Measurements from ENCODE around the gene AMDHD2. TPM values are rescaled to one million over a fixed set of nuclear protein-coding genes. Genes with fewer than 3 reads are reported as not detected.

Gene AMDHD2
- total and polyA plus RNA-seq, 2 of the 13 experiments (the other 11 are each of a cell fraction or from before 2014, with no cell fraction given), result 33.5 to 39.1 TPM

GRCh38 chr16:2471653-2472487 is 48.3 kb upstream of the AMDHD2 start (continued):
- TF ChIP-seq SP2 (CRISPR knock-in tag; IDR thresholded peaks at IDR 0.05) (peak; percentile 45; the same call in 1 of the 2 replicates), RORA (CRISPR knock-in tag; IDR thresholded peaks at IDR 0.05) (no peak), TFDP1 (CRISPR knock-in tag; IDR thresholded peaks at IDR 0.05; ENCODE audit: borderline replicate concordance) (peak; percentile 72; the same call in 1 of the 2 replicates), ZSCAN22 (CRISPR knock-in tag; IDR thresholded peaks at IDR 0.05) (peak; percentile 99), HNF4G (IDR thresholded peaks at IDR 0.05; ENCODE audit: borderline replicate concordance, low read depth, low read length) (no peak), HNF4G (CRISPR knock-in tag; IDR thresholded peaks at IDR 0.05; ENCODE audit: borderline replicate concordance, low read depth) (peak; percentile 23; the same call in 1 of the 2 replicates), HOXA3 (CRISPR knock-in tag; IDR thresholded peaks at IDR 0.05) (peak; percentile 55; the same call in 1 of the 2 replicates), ZMYM2 (CRISPR knock-in tag; IDR thresholded peaks at IDR 0.05) (no peak), HDAC2 (CRISPR knock-in tag; IDR thresholded peaks at IDR 0.05) (peak; percentile 31; the same call in 1 of the 2 replicates), TEAD3 (CRISPR knock-in tag; optimal IDR thresholded peaks at IDR 0.05; ENCODE audit: borderline replicate concordance) (peak; percentile 66), TFE3 (CRISPR knock-in tag; IDR thresholded peaks at IDR 0.05) (0 out of 2 replicates have a peak, but pooled peaks have one; percentile 27), REXO4 (CRISPR knock-in tag; IDR thresholded peaks at IDR 0.05; ENCODE audit: borderline replicate concordance) (no peak), HES4 (CRISPR knock-in tag; IDR thresholded peaks at IDR 0.05; ENCODE audit: borderline replicate concordance) (peak; percentile 23), CBFB (CRISPR knock-in tag; IDR thresholded peaks at IDR 0.05) (0 out of 2 replicates have a peak, but pooled peaks have one; percentile 2), ZNF281 (CRISPR knock-in tag; IDR thresholded peaks at IDR 0.05; ENCODE audit: borderline replicate concordance) (0 out of 2 replicates have a peak, but pooled peaks have one; percentile 47), GTF2F1 (IDR thresholded peaks at IDR 0.05; ENCODE audit: low read length) (no peak), ZMYM3 (CRISPR knock-in tag; IDR thresholded peaks at IDR 0.05) (0 out of 2 replicates have a peak, but pooled peaks have one; percentile 16), MTF2 (CRISPR knock-in tag; IDR thresholded peaks at IDR 0.05; ENCODE audit: borderline replicate concordance) (peak; percentile 16; the same call in 1 of the 2 replicates), ZNF276 (CRISPR knock-in tag; IDR thresholded peaks at IDR 0.05; ENCODE audit: low read depth) (peak; percentile 45; the same call in 1 of the 2 replicates), ZNF20 (CRISPR knock-in tag; IDR thresholded peaks at IDR 0.05) (no peak), ZNF547 (CRISPR knock-in tag; IDR thresholded peaks at IDR 0.05) (no peak; the same call in 1 of the 2 replicates), ZNF768 (CRISPR knock-in tag; IDR thresholded peaks at IDR 0.05) (no peak)
